Fibroblast of villous mesenchyme (primary cell): ENCODE data around the gene COMMD3. TPM values are rescaled to one million over a fixed set of nuclear protein-coding genes. Genes with fewer than 3 reads are reported as not detected.

Source experiments
- DNase-seq: peaks from one replicate; pipeline ENCODE4 v3.0.0-alpha.2; 2010; ENCODE audit warnings: low read depth
- H3K4me3 ChIP-seq: 2 replicates; pipeline ENCODE4 v1.5.1; 2011; ENCODE audit warnings: low read depth, mild to moderate bottlenecking, low read length
- CTCF ChIP-seq: IDR thresholded peaks from 2 replicates; pipeline ENCODE4 v1.5.1; 2012; ENCODE audit warnings: low read depth, mild to moderate bottlenecking, low read length; ENCODE audit not compliant: insufficient read depth
- total RNA-seq: library from RNA; depleted of rRNA; stranded (reverse); fragments of >200 nt; gene quantifications from 2 replicates; pipeline ENCODE4 v1.2.3, GENCODE V29; 2012

Gene COMMD3
- total RNA-seq, 1 donor: 38.4 TPM

GRCh38 chr10:22365644-22366434 is 49.7 kb downstream of the COMMD3 start:
- H3K4me3 ChIP-seq: no peak overlapping the region
- DNase-seq: no peak
- TF ChIP-seq CTCF: no peak

GRCh38 chr10:22366435-22366703 is 50.2 kb downstream of the COMMD3 start:
- H3K4me3 ChIP-seq: no peak overlapping the region
- no peak for DNase-seq
- TF ChIP-seq CTCF: no peak

GRCh38 chr10:22366771-22367170 is 50.6 kb downstream of the COMMD3 start:
- no peak overlapping the region for H3K4me3 ChIP-seq
- TF ChIP-seq CTCF: no peak
- no peak for DNase-seq

- H3K4me3 ChIP-seq: no peak overlapping the region
- no peak for TF ChIP-seq CTCF
- no peak for DNase-seq
These were observed 51.3 kb downstream of the COMMD3 start for GRCh38 chr10:22367471-22367870.

GRCh38 chr10:22368402-22368801 is 52.2 kb downstream of the COMMD3 start:
- no peak overlapping the region for H3K4me3 ChIP-seq
- no peak for DNase-seq
- TF ChIP-seq CTCF: no peak

GRCh38 chr10:22368981-22369380 is 52.8 kb downstream of the COMMD3 start:
- no peak overlapping the region for H3K4me3 ChIP-seq
- DNase-seq: no peak
- TF ChIP-seq CTCF: no peak
